Neural progenitor cell (in vitro differentiated cells): ENCODE measurements around the gene CNTN5. TPM values are rescaled to one million over a fixed set of nuclear protein-coding genes. Genes with fewer than 3 reads are reported as not detected.
A peak's percentile ranks its signal among the peaks of the same experiment; 100 is the strongest.

Experiments used
- DNase-seq: peaks from one replicate; pipeline ENCODE4 v3.0.0-alpha.2; 2016; ENCODE audit warnings: low spot score
- H2AFZ ChIP-seq: fragments of 200-600 bp; sonication (generic); replicated peaks from 2 replicates; pipeline ENCODE4 v1.6.1; 2016; ENCODE audit warnings: antibody characterized with exemption
- H3F3A ChIP-seq: fragments of 200-600 bp; sonication (generic); 2 replicates; pipeline ENCODE4 v1.6.1; 2016; ENCODE audit warnings: antibody characterized with exemption, low read depth
- H3K27ac ChIP-seq: fragments of 200-600 bp; sonication (generic); 2 replicates; pipeline ENCODE4 v1.5.1; 2016; ENCODE audit warnings: mild to moderate bottlenecking
- H3K27me3 ChIP-seq: fragments of 200-600 bp; sonication (generic); 2 replicates; pipeline ENCODE4 v1.6.1; 2016; ENCODE audit warnings: mild to moderate bottlenecking, moderate library complexity
- H3K36me3 ChIP-seq: fragments of 200-600 bp; sonication (generic); 2 replicates; pipeline ENCODE4 v1.5.1; 2016
- H3K4me1 ChIP-seq: fragments of 200-600 bp; sonication (generic); 2 replicates; pipeline ENCODE4 v1.6.1; 2016; ENCODE audit warnings: mixed run types
- H3K4me2 ChIP-seq: fragments of 200-600 bp; sonication (generic); 2 replicates; pipeline ENCODE4 v1.6.1; 2016
- H3K4me3 ChIP-seq: fragments of 200-600 bp; sonication (generic); 2 replicates; pipeline ENCODE4 v1.5.1; 2016
- H3K79me2 ChIP-seq: fragments of 200-600 bp; sonication (generic); 2 replicates; pipeline ENCODE4 v1.6.1; 2016; ENCODE audit warnings: low read depth
- H3K9ac ChIP-seq: fragments of 200-600 bp; sonication (generic); 2 replicates; pipeline ENCODE4 v1.6.1; 2016
- H3K9me3 ChIP-seq: fragments of 200-600 bp; sonication (generic); 2 replicates; pipeline ENCODE4 v1.5.1; 2016; ENCODE audit warnings: low read depth
- H4K20me1 ChIP-seq: fragments of 200-600 bp; sonication (generic); 2 replicates; pipeline ENCODE4 v1.6.1; 2016; ENCODE audit warnings: low read depth
- H3K27ac Mint-ChIP-seq: 3 replicates; pipeline ENCODE4 v1.8.0; 2021; ENCODE audit warnings: mixed read lengths
- H3K27me3 Mint-ChIP-seq: 2 replicates; pipeline ENCODE4 v1.8.0; 2022; ENCODE audit warnings: low read depth, mild to moderate bottlenecking, inconsistent platforms, moderate library complexity, mixed read lengths; ENCODE audit not compliant: insufficient read depth
- H3K36me3 Mint-ChIP-seq: 3 replicates; pipeline ENCODE4 v1.8.0; 2021; ENCODE audit warnings: mixed read lengths
- H3K4me1 Mint-ChIP-seq: 3 replicates; pipeline ENCODE4 v1.8.0; 2021; ENCODE audit warnings: mixed read lengths
- H3K4me3 Mint-ChIP-seq: 3 replicates; pipeline ENCODE4 v1.8.0; 2021; ENCODE audit warnings: mild to moderate bottlenecking, moderate library complexity, mixed read lengths
- H3K9me3 Mint-ChIP-seq: 3 replicates; pipeline ENCODE4 v1.8.0; 2020; ENCODE audit warnings: mixed read lengths
- CTCF ChIP-seq: fragments of 200-600 bp; sonication (generic); IDR thresholded peaks from 2 replicates; pipeline ENCODE4 v1.5.1; 2017; ENCODE audit warnings: antibody characterized with exemption, mild to moderate bottlenecking
- EZH2 ChIP-seq: fragments of 200-600 bp; sonication (generic); IDR thresholded peaks from 2 replicates; pipeline ENCODE4 v1.6.1; 2017; ENCODE audit warnings: antibody characterized with exemption, mild to moderate bottlenecking, moderate library complexity
- EZH2phosphoT487 ChIP-seq: fragments of 200-600 bp; sonication (generic); IDR thresholded peaks from 2 replicates; pipeline ENCODE4 v1.6.1; 2017; ENCODE audit warnings: antibody characterized with exemption
- total RNA-seq: library from RNA; depleted of rRNA; stranded (reverse); fragments of >200 nt; gene quantifications from 2 replicates; pipeline ENCODE4 v1.2.3, GENCODE V29; 2015; ENCODE audit warnings: low replicate concordance

The CNTN5 gene
- total RNA-seq, 1 donor from 2014 or later, result 0.19 TPM

GRCh38 chr11:99682171-99682570, 661.4 kb downstream of the CNTN5 start:
- H3K4me3 Mint-ChIP-seq, result no peak overlapping the region
- H3F3A ChIP-seq, result no peaks in the 10 kb centered on the region
- no peaks in the 10 kb centered on the region for H3K36me3 Mint-ChIP-seq
- H3K36me3 ChIP-seq, result no peaks in the 10 kb centered on the region
- no peak overlapping the region for H3K4me2 ChIP-seq
- DNase-seq, result no peak
- H3K4me1 Mint-ChIP-seq, result no peaks in the 10 kb centered on the region
- no peaks in the 10 kb centered on the region for H3K9me3 ChIP-seq
- H3K27ac Mint-ChIP-seq, result no peak overlapping the region
- H3K79me2 ChIP-seq, result no peaks in the 10 kb centered on the region
- H4K20me1 ChIP-seq, result no peaks in the 10 kb centered on the region
- no peaks in the 10 kb centered on the region for H3K27me3 ChIP-seq
- H3K4me1 ChIP-seq, result no peaks in the 10 kb centered on the region
- no peak overlapping the region for H3K9ac ChIP-seq
- no peak overlapping the region for H3K27ac ChIP-seq
- no peak overlapping the region for H3K4me3 ChIP-seq
- TF ChIP-seq CTCF (no peak), EZH2phosphoT487 (no peak), EZH2 (no peak)
- H3K9me3 Mint-ChIP-seq, result no peaks in the 10 kb centered on the region
- no peak overlapping the region for H2AFZ ChIP-seq
- H3K27me3 Mint-ChIP-seq, result no peaks in the 10 kb centered on the region

GRCh38 chr11:99682646-99683045, 661.9 kb downstream of the CNTN5 start:
- no peaks in the 10 kb centered on the region for H3K36me3 Mint-ChIP-seq
- no peaks in the 10 kb centered on the region for H3K4me1 ChIP-seq
- H3K27ac Mint-ChIP-seq, result no peak overlapping the region
- H3K27me3 ChIP-seq, result no peaks in the 10 kb centered on the region
- TF ChIP-seq EZH2, result no peak
- H3K27ac ChIP-seq, result no peak overlapping the region
- no peaks in the 10 kb centered on the region for H3F3A ChIP-seq
- no peaks in the 10 kb centered on the region for H4K20me1 ChIP-seq
- H3K4me3 ChIP-seq, result no peak overlapping the region
- no peaks in the 10 kb centered on the region for H3K27me3 Mint-ChIP-seq
- no peak overlapping the region for H3K9ac ChIP-seq
- H3K9me3 ChIP-seq, result no peaks in the 10 kb centered on the region
- H2AFZ ChIP-seq, result no peak overlapping the region
- H3K9me3 Mint-ChIP-seq, result no peaks in the 10 kb centered on the region
- no peaks in the 10 kb centered on the region for H3K36me3 ChIP-seq
- H3K4me3 Mint-ChIP-seq, result no peak overlapping the region
- H3K79me2 ChIP-seq, result no peaks in the 10 kb centered on the region
- no peak overlapping the region for H3K4me2 ChIP-seq
- H3K4me1 Mint-ChIP-seq, result no peaks in the 10 kb centered on the region
- DNase-seq, result no peak

GRCh38 chr11:99683933-99684332, 663.2 kb downstream of the CNTN5 start:
- Histone ChIP-seq H3K27me3 (no peaks in the 10 kb centered on the region), H3F3A (no peaks in the 10 kb centered on the region), H3K79me2 (no peaks in the 10 kb centered on the region), H3K4me2 (no peak overlapping the region), H3K9ac (no peak overlapping the region), H2AFZ (no peak overlapping the region), H3K4me1 (no peaks in the 10 kb centered on the region), H3K36me3 (no peaks in the 10 kb centered on the region), H3K27ac (no peak overlapping the region), H4K20me1 (no peaks in the 10 kb centered on the region), H3K4me3 (no peak overlapping the region), H3K9me3 (no peaks in the 10 kb centered on the region)
- no peaks in the 10 kb centered on the region for H3K9me3 Mint-ChIP-seq
- TF ChIP-seq CTCF, result no peak
- no peaks in the 10 kb centered on the region for H3K36me3 Mint-ChIP-seq
- no peak for DNase-seq
- H3K27me3 Mint-ChIP-seq, result no peaks in the 10 kb centered on the region
- H3K4me1 Mint-ChIP-seq, result no peaks in the 10 kb centered on the region
- no peak overlapping the region for H3K27ac Mint-ChIP-seq
- no peak overlapping the region for H3K4me3 Mint-ChIP-seq

GRCh38 chr11:99686838-99687237, 666.1 kb downstream of the CNTN5 start:
- H4K20me1 ChIP-seq, result no peaks in the 10 kb centered on the region
- no peaks in the 10 kb centered on the region for H3K36me3 Mint-ChIP-seq
- H3F3A ChIP-seq, result no peaks in the 10 kb centered on the region
- TF ChIP-seq CTCF (no peak), EZH2 (no peak), EZH2phosphoT487 (no peak)
- no peak for DNase-seq
- peak overlapping the region; percentile 47 for H2AFZ ChIP-seq
- no peak overlapping the region for H3K4me2 ChIP-seq
- H3K36me3 ChIP-seq, result no peaks in the 10 kb centered on the region
- H3K9ac ChIP-seq, result no peak overlapping the region
- no peak overlapping the region for H3K27ac ChIP-seq
- H3K4me1 Mint-ChIP-seq, result no peaks in the 10 kb centered on the region
- no peaks in the 10 kb centered on the region for H3K27me3 Mint-ChIP-seq
- H3K4me1 ChIP-seq, result no peaks in the 10 kb centered on the region
- no peak overlapping the region for H3K4me3 Mint-ChIP-seq
- H3K4me3 ChIP-seq, result no peak overlapping the region
- H3K79me2 ChIP-seq, result no peaks in the 10 kb centered on the region
- H3K9me3 Mint-ChIP-seq, result peaks cover 7% of the 10 kb centered on the region
- H3K9me3 ChIP-seq, result no peaks in the 10 kb centered on the region
- H3K27me3 ChIP-seq, result no peaks in the 10 kb centered on the region
- no peak overlapping the region for H3K27ac Mint-ChIP-seq
